ENCODE measurements around the gene LY6G5B. TPM values are rescaled to one million over a fixed set of nuclear protein-coding genes. Genes with fewer than 3 reads are reported as not detected.

Gene LY6G5B
- polyA plus RNA-seq, 1 of the 3 experiments (the other 2 are of a cell fraction), result 12.7 TPM

- TF ChIP-seq MXI1 (IDR thresholded peaks at IDR 0.05; ENCODE audit: low read depth, low read length), result no peak
- no peak for TF ChIP-seq CHD2 (IDR thresholded peaks at IDR 0.05; ENCODE audit: low read length, partially characterized antibody)
- no peak for TF ChIP-seq RAD21 (IDR thresholded peaks at IDR 0.05; ENCODE audit: low read length)
- no peak for TF ChIP-seq JUND (IDR thresholded peaks at IDR 0.05)
Measured at GRCh38 chr6:31676904-31677303, 7.1 kb downstream of the LY6G5B start (continued).

- Histone ChIP-seq H3K9ac (no peak overlapping the region), H3K27me3 (ENCODE audit: insufficient read depth) (no peaks in the 10 kb centered on the region), H3K4me1 (ENCODE audit: control insufficient read depth in 1 of 2, insufficient read depth in 2 of 2, low read depth in 1 of 2, low read length in 1 of 2) (peaks cover 3 to 7% of the 10 kb centered on the region in 2 experiments; a peak in 2 of 4 replicates), H3K9me2 (no peaks in the 10 kb centered on the region), H3K9me3 (no peaks in the 10 kb centered on the region), H4K20me1 (ENCODE audit: insufficient read depth) (no peaks in the 10 kb centered on the region), H3K4me2 (no peak overlapping the region), H3K79me2 (ENCODE audit: insufficient read depth) (no peaks in the 10 kb centered on the region), H2AFZ (ENCODE audit: low read depth) (no peak overlapping the region), H3K27ac (ENCODE audit: low read depth in 2 of 2, low read length in 1 of 2) (no peak overlapping the region), H3F3A (replicated peaks; ENCODE audit: insufficient read depth) (peaks cover 12% of the 10 kb centered on the region), H3K4me3 (ENCODE audit: low read depth in 2 of 2, low read length in 1 of 2) (no peak overlapping the region), H3K36me3 (replicated peaks in 1 of 2; ENCODE audit: control insufficient read depth in 1 of 2, insufficient read depth in 2 of 2, low read length in 1 of 2) (peaks cover 0 to 3% of the 10 kb centered on the region in 2 experiments)
- TF ChIP-seq FOSL2 (IDR thresholded peaks at IDR 0.05; ENCODE audit: borderline replicate concordance, low read depth) (no peak), PBX3 (IDR thresholded peaks at IDR 0.05) (no peak), NFIC (IDR thresholded peaks at IDR 0.05; ENCODE audit: borderline replicate concordance) (no peak), TEAD4 (IDR thresholded peaks at IDR 0.05; ENCODE audit: borderline replicate concordance, insufficient read depth) (no peak), YY1 (IDR thresholded peaks at IDR 0.05; ENCODE audit: low read depth) (no peak), IRF3 (IDR thresholded peaks at IDR 0.05; ENCODE audit: low read depth, low read length) (no peak), USF2 (IDR thresholded peaks at IDR 0.05; ENCODE audit: borderline replicate concordance, low read depth, low read length) (no peak), SIN3A (IDR thresholded peaks at IDR 0.05; ENCODE audit: borderline replicate concordance, low read depth, low read length) (no peak), POLR2AphosphoS5 (IDR thresholded peaks at IDR 0.05; ENCODE audit: low read depth, low read length) (no peak), TAF1 (IDR thresholded peaks at IDR 0.05; ENCODE audit: borderline replicate concordance, low read depth, low read length) (no peak), MXI1 (IDR thresholded peaks at IDR 0.05; ENCODE audit: low read depth, low read length) (no peak), FOXJ3 (CRISPR knock-in tag; IDR thresholded peaks at IDR 0.05) (no peak), RCOR1 (IDR thresholded peaks at IDR 0.05; ENCODE audit: low read length) (no peak), JUND (IDR thresholded peaks at IDR 0.05) (no peak), ZBTB33 (IDR thresholded peaks at IDR 0.05; ENCODE audit: borderline replicate concordance, low read depth) (no peak), GABPA (IDR thresholded peaks at IDR 0.05; ENCODE audit: low read depth) (no peak), NRF1 (IDR thresholded peaks at IDR 0.05; ENCODE audit: low read depth, low read length) (no peak)
- 69% methylated on average over 8 of the region's 8 CpGs for WGBS (ENCODE audit: low lambda C conversion rate)
- no peak for DNase-seq
- POLR2A ChIA-PET, result no interaction called here
- CTCF ChIA-PET, result interaction anchor here (2.1 kb wide), 1 partner anchor 152 kb away, joined by 9 read pairs; no protein-coding TSS in a partner anchor
Measured at GRCh38 chr6:31677955-31678354, 8.2 kb downstream of the LY6G5B start.

Measured in SK-N-SH (cell line).